Measurements from ENCODE around the gene MOB1B.
"Not testable (repeated sequence)": the region's sequence is repeated elsewhere in the genome, so short reads cannot be mapped to it uniquely, and the experiment has no call there.

Gene MOB1B

GRCh38 chr4:71008196-71008595 lies 106.0 kb downstream of the MOB1B start:
- DNase-seq (ENCODE audit: low read depth, low spot score) = no peak

- no peak for DNase-seq (ENCODE audit: low read depth, low spot score)
Observed at GRCh38 chr4:71009086-71009485, 106.9 kb downstream of the MOB1B start.

DNA sequence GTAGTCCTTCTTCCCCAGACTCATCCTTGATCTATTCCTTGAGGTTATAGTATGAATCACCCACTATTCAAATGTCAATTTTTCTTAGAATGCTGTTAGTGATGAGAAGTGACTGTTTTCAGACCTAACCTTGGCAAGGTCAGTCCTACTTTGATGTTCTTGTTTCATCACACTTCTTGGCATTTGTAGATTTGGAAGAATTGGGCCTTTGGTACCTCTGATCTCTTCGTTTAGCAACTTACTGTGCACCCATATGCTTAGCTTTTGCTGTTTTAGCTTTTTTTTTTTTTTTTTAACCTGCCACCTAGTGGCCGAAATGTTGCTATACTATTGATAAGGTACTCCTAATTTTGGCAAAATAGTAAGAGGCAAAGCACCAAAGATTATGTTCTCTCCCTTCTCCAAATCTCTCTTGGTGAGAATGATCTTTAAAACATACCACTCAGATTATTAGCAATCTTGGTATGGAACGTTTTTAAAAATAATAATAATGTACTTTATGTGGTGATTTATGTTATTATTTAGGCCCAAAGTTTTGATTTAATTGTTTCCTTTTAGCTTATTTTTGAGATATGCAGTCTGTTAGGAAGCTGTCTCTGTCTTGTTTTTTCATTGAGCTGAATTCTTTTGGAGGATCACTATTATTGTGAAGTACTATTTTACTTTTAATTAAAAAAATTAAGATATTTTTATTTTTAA lies 107.9 kb downstream of the MOB1B start:
- no peak for DNase-seq (ENCODE audit: low read depth, low spot score)

DNA sequence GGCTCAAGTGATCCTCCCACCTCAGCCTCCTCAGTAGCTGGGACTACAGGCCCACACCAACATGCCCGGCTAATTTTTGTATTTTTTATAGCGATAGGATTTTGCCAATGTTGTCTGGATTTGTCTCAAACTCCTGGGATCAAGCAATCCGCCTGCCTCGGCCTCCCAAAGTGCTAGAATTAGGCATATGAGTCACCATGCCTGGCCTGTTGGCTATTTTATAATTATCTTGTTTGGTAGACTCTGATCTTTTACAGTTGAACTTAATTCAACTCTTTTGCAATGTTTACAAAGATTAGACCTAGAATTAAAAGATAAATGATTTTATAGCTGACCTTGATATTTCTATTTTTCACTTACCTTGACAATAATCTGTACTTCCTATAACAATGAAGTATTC lies 109.3 kb downstream of the MOB1B start:
- DNase-seq (ENCODE audit: low read depth, low spot score) = no peak

DNA sequence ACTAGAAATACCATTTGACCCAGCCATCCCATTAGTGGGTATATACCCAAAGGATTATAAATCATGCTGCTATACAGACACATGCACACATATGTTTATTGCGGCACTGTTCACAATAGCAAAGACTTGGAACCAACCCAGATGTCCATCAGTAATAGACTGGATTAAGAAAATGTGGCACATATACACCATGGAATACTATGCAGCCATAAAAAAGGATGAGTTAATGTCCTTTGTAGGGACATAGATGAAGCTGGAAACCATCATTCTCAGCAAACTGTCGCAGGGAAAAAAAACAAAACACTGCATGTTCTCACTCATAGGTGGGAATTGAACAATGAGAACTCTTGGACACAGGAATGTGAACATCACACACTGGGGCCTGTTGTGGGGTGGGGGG lies 115.2 kb downstream of the MOB1B start:
- DNase-seq (ENCODE audit: low read depth, low spot score) = not testable (repeated sequence)

DNA sequence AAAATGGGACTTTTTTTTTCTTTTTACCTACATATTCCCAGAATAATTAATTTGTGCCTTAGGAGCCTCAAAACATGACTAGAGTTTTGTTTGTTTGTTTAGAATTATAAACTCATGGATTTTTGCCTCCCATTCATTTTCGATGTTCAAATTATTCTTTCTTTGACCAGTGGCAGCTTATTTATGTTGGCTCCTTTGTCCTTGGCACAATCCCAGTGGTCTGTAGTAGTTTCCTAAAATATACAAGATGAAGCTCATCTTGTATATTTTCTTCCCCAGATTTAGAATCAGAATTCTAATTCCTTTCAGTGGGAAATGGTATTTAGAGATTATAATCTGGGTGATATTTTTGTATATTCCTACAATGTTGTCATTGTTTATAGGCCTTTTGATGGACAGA lies 118.4 kb downstream of the MOB1B start:
- peak; percentile 26 for DNase-seq (ENCODE audit: low read depth, low spot score)

DNA sequence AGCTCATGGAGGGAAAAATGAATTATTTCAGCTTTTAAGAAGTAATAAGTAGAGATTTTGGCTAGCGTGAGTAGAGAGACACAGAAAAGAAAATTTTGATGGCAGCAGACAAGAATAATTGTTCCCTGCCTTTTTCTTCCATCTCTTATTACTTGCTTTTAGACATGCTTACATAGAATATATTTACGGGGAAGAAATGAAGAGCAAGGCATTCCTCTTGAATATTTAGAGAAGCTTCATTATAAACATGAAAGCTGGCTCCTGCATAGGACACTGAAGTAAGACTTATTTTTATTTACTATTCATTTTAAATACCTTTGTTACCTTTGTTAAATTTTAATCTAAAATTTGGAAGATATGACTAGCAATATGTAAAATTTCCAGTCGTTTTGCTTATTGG lies 123.5 kb downstream of the MOB1B start:
- DNase-seq (ENCODE audit: low read depth, low spot score) = no peak

DNA sequence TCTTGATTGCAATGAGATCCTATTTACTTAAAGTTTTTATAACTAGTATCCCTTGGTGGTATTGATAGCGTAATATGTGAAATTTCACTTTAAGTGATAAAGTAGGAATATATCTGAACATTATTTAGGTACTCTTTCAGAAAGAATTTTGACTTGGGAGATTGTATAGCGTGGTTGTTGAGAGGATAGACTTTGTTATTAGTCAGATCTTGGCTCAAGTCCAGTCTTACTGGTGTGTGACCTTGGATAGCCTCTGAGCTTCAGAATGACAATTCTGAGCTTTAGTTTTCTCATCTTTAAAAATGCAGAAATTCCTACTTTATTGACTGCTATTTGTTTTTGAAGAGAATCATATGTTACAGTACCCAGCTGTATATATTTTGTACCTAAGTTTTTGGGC lies 123.9 kb downstream of the MOB1B start:
- peak; percentile 39 for DNase-seq (ENCODE audit: low read depth, low spot score)

GRCh38 chr4:71027611-71028010 lies 125.4 kb downstream of the MOB1B start:
- DNase-seq (ENCODE audit: low read depth, low spot score) = no peak

- no peak for DNase-seq (ENCODE audit: low read depth, low spot score)
Observed at GRCh38 chr4:71029504-71029903, 127.3 kb downstream of the MOB1B start.

GRCh38 chr4:71032106-71032505 lies 129.9 kb downstream of the MOB1B start:
- not testable (repeated sequence) for DNase-seq (ENCODE audit: low read depth, low spot score)

Data from smooth muscle cell of the brain vasculature (primary cell).